HPDE6-E6E7 (cell line): ENCODE data around the gene ELOA2.
"Not testable (repeated sequence)": the region's sequence is repeated elsewhere in the genome, so short reads cannot be mapped to it uniquely, and the experiment has no call there.

Experiments
- DNase-seq: peaks from one replicate; pipeline ENCODE4 v3.0.0; 2011; ENCODE audit warnings: missing footprints; ENCODE audit errors: extremely low spot score

ELOA2 gene

DNA sequence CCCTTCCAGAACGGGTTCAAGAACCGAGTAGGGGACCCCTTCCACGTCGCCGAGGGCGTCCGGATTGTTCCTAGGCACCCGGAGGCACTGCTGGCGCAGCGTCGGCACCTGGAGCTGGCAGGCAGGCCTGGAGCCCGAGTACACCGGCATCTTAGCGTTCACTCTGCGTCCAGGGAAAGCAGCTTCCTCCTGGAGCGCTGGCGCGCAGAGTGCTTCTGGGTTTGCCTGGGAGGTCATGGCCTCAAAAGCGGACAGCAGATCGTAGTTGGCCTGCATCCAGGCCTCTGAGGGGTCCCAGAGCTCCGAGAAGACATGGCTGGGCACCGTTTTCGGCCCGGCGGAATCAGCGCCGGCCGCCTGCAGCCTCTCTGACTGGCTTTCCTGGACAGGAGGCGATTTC is 12.6 kb downstream of the ELOA2 start:
- not testable (repeated sequence) for DNase-seq

DNA sequence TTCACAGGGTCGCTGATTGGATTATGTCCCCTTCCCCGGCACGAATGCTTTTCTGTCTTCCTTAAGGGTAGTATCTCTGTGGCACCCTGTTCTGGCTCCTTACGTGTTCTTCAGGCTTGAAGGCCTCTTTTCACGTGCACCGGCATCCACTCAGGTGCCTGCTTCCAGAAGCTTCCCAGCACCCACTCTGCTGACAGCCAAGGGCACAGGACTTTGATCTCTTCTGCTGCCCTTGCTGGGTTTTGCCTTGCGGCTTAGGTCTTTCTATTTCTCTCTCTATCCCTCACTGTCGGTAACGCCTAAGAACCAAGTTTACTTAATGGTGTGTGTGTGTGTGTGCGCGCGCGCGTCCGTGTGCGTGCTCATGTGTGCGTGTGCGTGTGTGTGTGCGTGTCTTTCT is 14.7 kb downstream of the ELOA2 start:
- not testable (repeated sequence) for DNase-seq

DNA sequence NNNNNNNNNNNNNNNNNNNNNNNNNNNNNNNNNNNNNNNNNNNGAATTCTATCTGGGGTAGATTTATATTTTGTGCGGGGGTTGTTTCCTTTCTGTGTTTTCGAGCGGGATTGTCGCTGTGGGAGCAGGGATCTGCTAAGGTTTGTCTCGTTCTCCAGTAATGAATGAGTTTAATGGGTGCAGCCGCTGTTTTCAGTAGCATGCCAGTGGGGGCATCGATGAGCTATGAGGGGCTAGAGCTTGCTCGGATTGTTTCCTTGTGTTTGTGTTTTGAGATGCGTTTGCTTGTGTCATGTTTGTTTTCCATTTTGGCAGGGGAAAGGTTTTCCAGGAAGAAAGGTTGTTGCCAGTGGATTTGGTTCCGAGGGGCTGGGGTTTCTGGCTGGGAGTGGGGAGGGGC is 15.6 kb downstream of the ELOA2 start:
- DNase-seq: not testable (repeated sequence)
